Measurements from ENCODE around the gene CXCL17. TPM values are rescaled to one million over a fixed set of nuclear protein-coding genes. Genes with fewer than 3 reads are reported as not detected.

The CXCL17 gene
- total RNA-seq, 1 experiment from 2014 or later, result not detected

DNA sequence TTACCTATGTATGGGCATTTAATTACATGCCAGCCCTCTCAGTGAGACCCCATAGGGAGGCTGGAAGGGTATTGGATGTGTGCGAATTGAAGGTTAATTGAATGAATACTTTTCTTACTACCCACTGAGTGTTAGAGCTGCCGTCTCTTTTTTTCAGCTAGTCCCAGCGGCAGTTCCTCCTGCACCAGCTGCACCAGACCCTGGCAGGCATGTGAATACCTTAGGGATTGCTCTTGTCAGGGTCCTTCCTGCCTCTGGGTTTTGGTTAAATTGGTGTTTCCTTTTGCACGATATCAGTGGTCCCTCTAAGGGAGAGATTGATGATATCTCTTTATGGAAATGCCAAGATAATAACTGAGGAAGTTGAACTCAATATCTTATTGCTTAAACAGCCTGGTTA lies 9.8 kb upstream of the CXCL17 start:
- Histone ChIP-seq H3K27me3 (ENCODE audit: insufficient read depth, low read length) (no peaks in the 10 kb centered on the region), H2BK12ac (ENCODE audit: insufficient read length, low read depth, low read length) (no peak overlapping the region), H3K56ac (ENCODE audit: insufficient read length, low read depth, low read length) (no peak overlapping the region), H3K23ac (ENCODE audit: insufficient read length, low read depth, low read length) (no peak overlapping the region), H3K4ac (ENCODE audit: low read depth, low read length) (no peak overlapping the region), H4K8ac (replicated peaks; ENCODE audit: insufficient read length, low read depth, low read length) (no peak overlapping the region), H2AFZ (ENCODE audit: low read length) (no peak overlapping the region), H3K9me3 (ENCODE audit: control insufficient read depth, low read depth, low read length) (no peaks in the 10 kb centered on the region), H2AK5ac (ENCODE audit: insufficient read length, low read length) (no peak overlapping the region), H3K9ac (ENCODE audit: extremely low read depth, insufficient read length, low read length) (no peak overlapping the region), H2BK120ac (ENCODE audit: low read depth, low read length, poor library complexity, severe bottlenecking) (no peak overlapping the region), H4K20me1 (ENCODE audit: control insufficient read depth, insufficient read depth, insufficient read length) (no peaks in the 10 kb centered on the region), H2BK15ac (ENCODE audit: low read depth, low read length) (no peak overlapping the region), H2BK5ac (ENCODE audit: insufficient read length, low read length) (no peak overlapping the region), H3K4me1 (ENCODE audit: insufficient read depth, low read length) (peaks cover 4% of the 10 kb centered on the region; the same call in 1 of the 2 replicates), H3K79me1 (ENCODE audit: insufficient read depth, low read depth, low read length, poor library complexity, severe bottlenecking) (no peaks in the 10 kb centered on the region), H4K91ac (ENCODE audit: insufficient read length, low read depth, low read length) (no peak overlapping the region), H2BK20ac (ENCODE audit: low read depth, low read length, poor library complexity, severe bottlenecking) (no peak overlapping the region), H3K27ac (ENCODE audit: insufficient read length, low read depth, low read length) (no peak overlapping the region), H4K5ac (ENCODE audit: insufficient read length, low read depth, low read length) (no peak overlapping the region), H3T11ph (ENCODE audit: low read length) (no peak overlapping the region), H3K23me2 (ENCODE audit: insufficient read length, low read depth, low read length, poor library complexity, severe bottlenecking) (no peaks in the 10 kb centered on the region), H3K4me2 (ENCODE audit: insufficient read depth, insufficient read length, low read length) (no peak overlapping the region), H3K14ac (ENCODE audit: insufficient read depth, low read length) (no peak overlapping the region), H3K79me2 (ENCODE audit: insufficient read depth, low read length) (no peaks in the 10 kb centered on the region), H3K18ac (ENCODE audit: insufficient read length, low read depth, low read length) (no peak overlapping the region)
- Mint-ChIP-seq H3K9me3 (no peaks in the 10 kb centered on the region), H3K27me3 (ENCODE audit: low read depth) (peaks cover 2% of the 10 kb centered on the region; the same call in 1 of the 2 replicates), H3K4me3 (no peak overlapping the region), H3K4me1 (peaks cover 30 to 33% of the 10 kb centered on the region in 2 experiments), H3K36me3 (ENCODE audit: insufficient read depth in 1 of 3, low read depth in 3 of 3) (no peaks in the 10 kb centered on the region), H3K27ac (peak overlapping the region in 1 of 3 experiments; percentile 31; a peak in 1 of 7 replicates)
- TF ChIP-seq, protein P1, sequence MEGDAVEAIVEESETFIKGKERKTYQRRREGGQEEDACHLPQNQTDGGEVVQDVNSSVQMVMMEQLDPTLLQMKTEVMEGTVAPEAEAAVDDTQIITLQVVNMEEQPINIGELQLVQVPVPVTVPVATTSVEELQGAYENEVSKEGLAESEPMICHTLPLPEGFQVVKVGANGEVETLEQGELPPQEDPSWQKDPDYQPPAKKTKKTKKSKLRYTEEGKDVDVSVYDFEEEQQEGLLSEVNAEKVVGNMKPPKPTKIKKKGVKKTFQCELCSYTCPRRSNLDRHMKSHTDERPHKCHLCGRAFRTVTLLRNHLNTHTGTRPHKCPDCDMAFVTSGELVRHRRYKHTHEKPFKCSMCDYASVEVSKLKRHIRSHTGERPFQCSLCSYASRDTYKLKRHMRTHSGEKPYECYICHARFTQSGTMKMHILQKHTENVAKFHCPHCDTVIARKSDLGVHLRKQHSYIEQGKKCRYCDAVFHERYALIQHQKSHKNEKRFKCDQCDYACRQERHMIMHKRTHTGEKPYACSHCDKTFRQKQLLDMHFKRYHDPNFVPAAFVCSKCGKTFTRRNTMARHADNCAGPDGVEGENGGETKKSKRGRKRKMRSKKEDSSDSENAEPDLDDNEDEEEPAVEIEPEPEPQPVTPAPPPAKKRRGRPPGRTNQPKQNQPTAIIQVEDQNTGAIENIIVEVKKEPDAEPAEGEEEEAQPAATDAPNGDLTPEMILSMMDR (conservative IDR thresholded peaks at IDR 0.05), result no peak
- no peak for DNase-seq
- WGBS (ENCODE audit: extremely low coverage, insufficient read length, low lambda C conversion rate), result no CpG with 5 or more reads among the region's 4 CpGs

Measured in H9 (cell line).